Cardiac muscle cell (in vitro differentiated cells and primary cell): Measurements from ENCODE around the gene UBE4B. TPM values are rescaled to one million over a fixed set of nuclear protein-coding genes. Genes with fewer than 3 reads are reported as not detected.

Source experiments
- DNase-seq, 2 donors: peaks; one replicate each; pipeline versions ENCODE4 v3.0.0 to v3.0.0-alpha.2; 2010 to 2017; ENCODE audit warnings: low read depth in 1 of 2, low spot score in 1 of 2
- H3K27ac ChIP-seq: fragments of 200-600 bp; sonication (generic); 2 replicates; pipeline ENCODE4 v1.5.1; 2016
- H3K27me3 ChIP-seq: fragments of 200-600 bp; sonication (generic); 2 replicates; pipeline ENCODE4 v1.6.0; 2016; ENCODE audit warnings: control low read depth
- H3K36me3 ChIP-seq: fragments of 200-600 bp; sonication (generic); 2 replicates; pipeline ENCODE4 v1.5.1; 2016; ENCODE audit warnings: control low read depth
- H3K4me1 ChIP-seq: fragments of 200-600 bp; sonication (generic); 2 replicates; pipeline ENCODE4 v1.8.1; 2017; ENCODE audit warnings: low read depth, mild to moderate bottlenecking, mixed run types
- H3K4me3 ChIP-seq: fragments of 200-600 bp; sonication (generic); 2 replicates; pipeline ENCODE4 v1.5.1; 2016; ENCODE audit warnings: mild to moderate bottlenecking
- H3K9me3 ChIP-seq: fragments of 200-600 bp; sonication (generic); 2 replicates; pipeline ENCODE4 v1.5.1; 2017; ENCODE audit warnings: low read depth, mild to moderate bottlenecking, control low read depth
- polyA plus RNA-seq: library from polyadenylated mRNA; unstranded; fragments of >200 nt; fragmentation: Nextera tagmentation; extraction: Ambion mirVana; gene quantifications from 2 replicates; pipeline ENCODE4 v1.2.1, GENCODE V29; 2016
- total RNA-seq: library from RNA; depleted of rRNA; stranded (reverse); fragments of >200 nt; gene quantifications from 2 replicates; pipeline ENCODE4 v1.2.3, GENCODE V29; 2016
- TF ChIP-seq, protein P1 (sequence below): IDR thresholded peaks from 2 replicates; pipeline ENCODE4 v1.5.1; 2012; ENCODE audit warnings: low read depth, mild to moderate bottlenecking, low read length

Gene UBE4B
- total and polyA plus RNA-seq, 2 experiments from 2014 or later: 34.1 to 72.0 TPM

DNA sequence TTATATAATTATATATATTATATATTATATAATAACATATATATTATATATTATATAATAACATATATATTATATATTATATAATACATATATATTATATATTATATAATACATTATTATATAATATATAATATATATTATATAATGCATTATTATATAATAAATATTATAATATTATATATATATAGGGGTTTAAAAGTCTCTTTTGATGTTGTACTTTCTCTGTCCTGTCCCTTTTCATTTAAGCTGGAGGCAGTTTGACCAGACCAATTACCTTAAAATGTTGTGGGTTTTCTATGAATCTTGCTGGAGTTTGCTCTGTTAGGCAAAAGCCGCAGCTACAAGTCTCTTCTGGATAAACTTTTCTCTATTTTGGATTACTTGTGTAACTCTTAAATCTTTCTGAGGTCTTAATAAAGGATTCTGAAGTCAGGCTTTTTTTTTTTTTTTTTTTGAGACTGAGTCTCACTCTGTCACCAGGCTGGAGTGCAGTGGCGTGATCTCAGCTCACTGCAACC is 155.4 kb downstream of the UBE4B start:
- Histone ChIP-seq H3K36me3 (no peaks in the 10 kb centered on the region), H3K27ac (no peak overlapping the region), H3K27me3 (no peaks in the 10 kb centered on the region), H3K9me3 (no peaks in the 10 kb centered on the region), H3K4me1 (no peaks in the 10 kb centered on the region), H3K4me3 (no peak overlapping the region)
- DNase-seq: no peak
- TF ChIP-seq, protein P1, sequence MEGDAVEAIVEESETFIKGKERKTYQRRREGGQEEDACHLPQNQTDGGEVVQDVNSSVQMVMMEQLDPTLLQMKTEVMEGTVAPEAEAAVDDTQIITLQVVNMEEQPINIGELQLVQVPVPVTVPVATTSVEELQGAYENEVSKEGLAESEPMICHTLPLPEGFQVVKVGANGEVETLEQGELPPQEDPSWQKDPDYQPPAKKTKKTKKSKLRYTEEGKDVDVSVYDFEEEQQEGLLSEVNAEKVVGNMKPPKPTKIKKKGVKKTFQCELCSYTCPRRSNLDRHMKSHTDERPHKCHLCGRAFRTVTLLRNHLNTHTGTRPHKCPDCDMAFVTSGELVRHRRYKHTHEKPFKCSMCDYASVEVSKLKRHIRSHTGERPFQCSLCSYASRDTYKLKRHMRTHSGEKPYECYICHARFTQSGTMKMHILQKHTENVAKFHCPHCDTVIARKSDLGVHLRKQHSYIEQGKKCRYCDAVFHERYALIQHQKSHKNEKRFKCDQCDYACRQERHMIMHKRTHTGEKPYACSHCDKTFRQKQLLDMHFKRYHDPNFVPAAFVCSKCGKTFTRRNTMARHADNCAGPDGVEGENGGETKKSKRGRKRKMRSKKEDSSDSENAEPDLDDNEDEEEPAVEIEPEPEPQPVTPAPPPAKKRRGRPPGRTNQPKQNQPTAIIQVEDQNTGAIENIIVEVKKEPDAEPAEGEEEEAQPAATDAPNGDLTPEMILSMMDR: no peak

DNA sequence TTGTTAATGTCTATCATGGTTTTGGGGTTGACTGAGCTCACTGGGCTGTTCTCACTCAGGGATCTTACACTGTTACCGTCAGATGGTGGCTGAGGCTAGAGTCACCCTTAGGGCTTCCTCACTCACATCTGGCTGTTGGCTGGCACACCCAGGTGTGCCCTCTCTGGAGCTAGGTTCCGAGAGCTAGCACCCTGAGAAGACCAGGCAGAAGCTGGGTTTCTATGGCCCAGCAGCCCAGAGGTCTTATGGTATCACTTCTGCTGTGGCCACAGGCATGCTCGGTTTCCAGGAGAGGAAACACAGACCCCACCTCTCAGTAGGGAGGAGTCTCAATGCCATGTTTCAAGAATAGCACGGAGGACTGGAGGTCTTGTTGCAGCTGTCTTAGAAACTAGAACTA is 156.9 kb downstream of the UBE4B start:
- no peak overlapping the region for H3K27ac ChIP-seq
- no peaks in the 10 kb centered on the region for H3K9me3 ChIP-seq
- no peaks in the 10 kb centered on the region for H3K4me1 ChIP-seq
- H3K4me3 ChIP-seq: no peak overlapping the region
- peak in 1 of 2 donors; percentile 15 for DNase-seq
- TF ChIP-seq, protein P1: no peak
- H3K27me3 ChIP-seq: no peaks in the 10 kb centered on the region
- no peaks in the 10 kb centered on the region for H3K36me3 ChIP-seq

DNA sequence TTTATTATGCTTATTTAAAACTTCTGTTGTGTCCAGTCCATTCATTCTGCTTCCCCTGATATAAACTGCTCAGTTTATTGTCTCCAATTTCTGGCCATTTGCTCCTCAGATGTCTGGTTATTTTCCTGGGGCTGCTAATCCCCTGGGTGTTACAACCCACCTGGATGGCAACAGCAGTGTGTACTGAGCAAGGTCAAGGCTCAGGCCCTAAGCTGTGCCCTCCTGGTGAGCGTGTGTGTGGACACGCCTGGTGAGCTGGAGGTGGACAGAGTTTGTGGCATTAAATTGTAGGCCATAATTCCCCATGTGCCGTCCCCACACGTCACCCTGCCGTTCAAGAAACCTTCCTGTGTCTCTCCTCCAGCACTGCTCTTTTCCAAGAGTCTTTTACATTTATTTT is 159.5 kb downstream of the UBE4B start:
- TF ChIP-seq, protein P1: no peak

DNA sequence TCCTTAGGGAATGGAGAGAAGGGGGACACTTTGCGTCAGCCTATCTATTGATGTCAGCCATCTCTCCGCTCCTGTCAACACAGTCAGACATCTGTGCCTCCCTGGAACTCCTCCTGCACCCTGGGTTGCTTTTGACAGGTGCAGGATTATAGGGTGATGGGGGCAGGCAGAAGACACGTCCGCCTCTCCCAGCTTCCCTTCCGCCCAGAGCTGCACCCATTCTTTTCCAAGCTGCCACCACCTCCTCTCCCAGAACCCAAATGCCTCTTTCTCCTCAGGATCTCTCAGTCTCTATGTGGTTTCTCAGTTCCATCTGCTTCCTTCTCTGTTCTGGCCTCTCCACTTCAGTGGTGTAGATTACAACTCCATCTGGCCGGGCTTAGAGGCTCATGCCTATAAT is 160.5 kb downstream of the UBE4B start:
- H3K27me3 ChIP-seq: no peaks in the 10 kb centered on the region
- H3K4me1 ChIP-seq: no peaks in the 10 kb centered on the region
- TF ChIP-seq, protein P1: no peak
- H3K9me3 ChIP-seq: no peaks in the 10 kb centered on the region
- no peaks in the 10 kb centered on the region for H3K36me3 ChIP-seq
- no peak for DNase-seq
- H3K27ac ChIP-seq: no peak overlapping the region
- no peak overlapping the region for H3K4me3 ChIP-seq

More for the DNA sequence above, 159.5 kb downstream of the UBE4B start:
- H3K27ac ChIP-seq: no peak overlapping the region
- H3K4me3 ChIP-seq: no peak overlapping the region
- no peak for DNase-seq
- H3K9me3 ChIP-seq: no peaks in the 10 kb centered on the region
- no peaks in the 10 kb centered on the region for H3K27me3 ChIP-seq
- H3K36me3 ChIP-seq: no peaks in the 10 kb centered on the region
- H3K4me1 ChIP-seq: no peaks in the 10 kb centered on the region

DNA sequence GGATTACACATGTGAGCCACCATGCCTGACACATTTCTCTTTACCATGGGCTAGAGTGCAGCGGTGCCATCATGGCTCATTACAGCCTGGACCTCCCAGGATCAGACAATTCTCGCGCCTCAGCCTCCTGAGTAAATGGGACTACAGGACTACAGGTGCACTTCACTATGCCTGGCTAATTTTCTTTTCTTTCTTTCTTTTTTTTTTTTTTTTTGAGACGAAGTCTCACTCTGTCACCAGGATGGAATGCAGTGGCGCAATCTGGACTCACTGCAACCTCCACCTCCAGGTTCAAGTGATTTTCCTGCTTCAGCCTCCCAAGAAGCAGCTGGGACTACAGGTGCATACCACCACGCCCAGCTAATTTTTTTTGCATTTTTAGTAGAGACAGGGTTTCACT is 162.8 kb downstream of the UBE4B start:
- Histone ChIP-seq H3K36me3 (no peaks in the 10 kb centered on the region), H3K27ac (no peak overlapping the region), H3K9me3 (no peaks in the 10 kb centered on the region), H3K4me1 (no peaks in the 10 kb centered on the region), H3K27me3 (no peaks in the 10 kb centered on the region), H3K4me3 (no peak overlapping the region)
- peak in 1 of 2 donors; percentile 55 for DNase-seq
- TF ChIP-seq, protein P1: no peak

DNA sequence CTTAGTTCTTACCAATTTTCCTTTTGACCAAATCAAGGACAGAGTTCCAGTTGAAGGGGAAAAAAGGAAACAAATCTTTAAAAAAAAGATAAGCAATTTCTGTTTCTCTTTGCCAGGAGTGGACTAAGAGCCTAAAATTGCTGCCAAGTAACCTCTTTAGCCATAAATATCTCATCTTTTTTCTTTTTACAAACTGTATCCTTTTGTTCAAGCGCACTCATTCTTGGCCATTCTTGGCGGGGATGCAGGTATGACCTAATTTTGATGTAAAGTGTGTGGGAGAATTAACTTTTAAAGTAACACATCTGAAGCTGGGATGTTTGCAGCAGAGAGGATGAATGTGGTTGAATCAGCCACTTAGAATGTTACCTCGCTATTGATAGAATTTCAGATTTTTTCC is 164.2 kb downstream of the UBE4B start:
- H3K4me3 ChIP-seq: no peak overlapping the region
- H3K9me3 ChIP-seq: no peaks in the 10 kb centered on the region
- H3K4me1 ChIP-seq: no peaks in the 10 kb centered on the region
- DNase-seq: peak in 1 of 2 donors; percentile 76
- no peak overlapping the region for H3K27ac ChIP-seq
- H3K36me3 ChIP-seq: no peaks in the 10 kb centered on the region
- no peaks in the 10 kb centered on the region for H3K27me3 ChIP-seq
- TF ChIP-seq, protein P1: no peak
